ENCODE measurements around the gene ZDHHC11B. TPM values are rescaled to one million over a fixed set of nuclear protein-coding genes. Genes with fewer than 3 reads are reported as not detected.
"Not testable (repeated sequence)": the region's sequence is repeated elsewhere in the genome, so short reads cannot be mapped to it uniquely, and the experiment has no call there.

ZDHHC11B gene
- total and polyA plus RNA-seq, 12 donors = 4.7 to 46.6 (median 10.3) TPM

- DNase-seq = peak; percentile 76 to 90
- peak; percentile 73 to 87 (median 80) for ATAC-seq
- TF ChIP-seq CTCF (IDR thresholded peaks at IDR 0.05) = peak in 2 of 9 donors; percentile 17 to 19
- Histone ChIP-seq H3K4me3 (peak overlapping the region in 7 of 10 donors; percentile 6 to 35 (median 25)), H3K27me3 (no peaks in the 10 kb centered on the region), H3K9me3 (no peaks in the 10 kb centered on the region), H3K27ac (peak overlapping the region in 9 of 10 donors; percentile 73 to 89 (median 83)), H3K4me1 (peaks cover 23 to 55% (median 38%) of the 10 kb centered on the region in 9 donors), H3K36me3 (no peaks in the 10 kb centered on the region)
- intact Hi-C loops (cut with DNase I) = loop anchor here in 8 of 10 donors (2.0 to 10.0 kb wide), 6 partner anchors 65 to 134 kb away; partner anchors contain the start of genes BRD9 (in 1 of the 8), TPPP (in 1 of the 8) and TRIP13 (in 1 of the 8)
- 38 to 41% methylated on average over 21 of the region's 21 CpGs for WGBS, 2 donors
These were observed 26.4 kb downstream of the ZDHHC11B start for GRCh38 chr5:757931-758697.

GRCh38 chr5:757346-757930 is 27.1 kb downstream of the ZDHHC11B start:
- DNase-seq (no peak), ATAC-seq (peak in 5 of 8 donors; percentile 0 to 12 (median 2))
- no peaks in the 10 kb centered on the region for H3K36me3 ChIP-seq
- intact Hi-C loops (cut with DNase I) = loop anchor here in 8 of 10 donors (5.0 to 10.0 kb wide), 5 partner anchors 85 to 135 kb away; partner anchors contain the start of genes BRD9 (in 1 of the 8) and TRIP13 (in 1 of the 8)
- peaks cover 23 to 52% (median 38%) of the 10 kb centered on the region in 9 donors for H3K4me1 ChIP-seq
- H3K27ac ChIP-seq = peak overlapping the region in 9 of 10 donors; percentile 57 to 89 (median 83)
- WGBS, 2 donors = 49 to 59% methylated on average over 15 of the region's 15 CpGs
- H3K9me3 ChIP-seq = no peaks in the 10 kb centered on the region
- TF ChIP-seq CTCF (IDR thresholded peaks at IDR 0.05) = no peak
- no peak overlapping the region for H3K4me3 ChIP-seq
- H3K27me3 ChIP-seq = no peaks in the 10 kb centered on the region

- Histone ChIP-seq H3K4me3 (no peak overlapping the region), H3K36me3 (no peaks in the 10 kb centered on the region), H3K9me3 (no peaks in the 10 kb centered on the region), H3K4me1 (peaks cover 23 to 47% (median 38%) of the 10 kb centered on the region in 9 donors), H3K27me3 (no peaks in the 10 kb centered on the region), H3K27ac (peak overlapping the region in 9 of 10 donors; percentile 57 to 89 (median 83))
- DNase-seq = peak; percentile 68 to 82
- ATAC-seq = peak; percentile 67 to 86 (median 70)
- TF ChIP-seq CTCF (IDR thresholded peaks at IDR 0.05) = no peak
- intact Hi-C loops (cut with DNase I) = loop anchor here in 8 of 10 donors (5.0 to 10.0 kb wide), 5 partner anchors 85 to 135 kb away; partner anchors contain the start of genes BRD9 (in 1 of the 8) and TRIP13 (in 1 of the 8)
- WGBS, 2 donors = 15 to 29% methylated on average over 10 to 11 of the region's 11 CpGs
These were observed 27.6 kb downstream of the ZDHHC11B start for GRCh38 chr5:756865-757345.

- ATAC-seq (peak in 5 of 8 donors; percentile 7 to 25 (median 13)), DNase-seq (peak in 1 of 2 donors; percentile 35)
- peaks cover 23 to 46% (median 38%) of the 10 kb centered on the region in 9 donors for H3K4me1 ChIP-seq
- 74 to 81% methylated on average over 7 to 10 of the region's 10 CpGs for WGBS, 2 donors
- peak overlapping the region in 7 of 10 donors; percentile 62 to 89 (median 83) for H3K27ac ChIP-seq
- no peak for TF ChIP-seq CTCF (IDR thresholded peaks at IDR 0.05)
- intact Hi-C loops (cut with DNase I) = loop anchor here in 8 of 10 donors (5.0 to 10.0 kb wide), 5 partner anchors 84 to 136 kb away; partner anchors contain the start of genes BRD9 (in 1 of the 8) and TRIP13 (in 1 of the 8)
- no peaks in the 10 kb centered on the region for H3K36me3 ChIP-seq
- H3K9me3 ChIP-seq = no peaks in the 10 kb centered on the region
- no peak overlapping the region for H3K4me3 ChIP-seq
- H3K27me3 ChIP-seq = no peaks in the 10 kb centered on the region
These were observed 28.4 kb downstream of the ZDHHC11B start for GRCh38 chr5:756171-756570.

GRCh38 chr5:754143-754632 is 30.3 kb downstream of the ZDHHC11B start:
- intact Hi-C loops (cut with DNase I) = loop anchor here in 4 of 10 donors (10.0 kb wide), 1 partner anchor 91 kb away; no protein-coding TSS in a partner anchor
- not testable (repeated sequence) for H3K4me3 ChIP-seq, ATAC-seq, H3K27ac ChIP-seq, H3K9me3 ChIP-seq, H3K36me3 ChIP-seq, DNase-seq, H3K27me3 ChIP-seq
- 61 to 66% methylated on average over 16 of the region's 16 CpGs for WGBS, 2 donors
- H3K4me1 ChIP-seq = peaks cover 19 to 32% (median 27%) of the 10 kb centered on the region in 9 donors

- intact Hi-C loops (cut with DNase I) = loop anchor here in 4 of 10 donors (10.0 kb wide), 1 partner anchor 91 kb away; no protein-coding TSS in a partner anchor
- not testable (repeated sequence) for DNase-seq, H3K27ac ChIP-seq, H3K4me3 ChIP-seq, H3K36me3 ChIP-seq, ATAC-seq, H3K9me3 ChIP-seq, H3K27me3 ChIP-seq
- peaks cover 16 to 27% (median 22%) of the 10 kb centered on the region in 9 donors for H3K4me1 ChIP-seq
- WGBS, 2 donors = 78% methylated on average over 13 to 16 of the region's 19 CpGs
These were observed 30.9 kb downstream of the ZDHHC11B start for GRCh38 chr5:753567-754142.

All from heart right ventricle (tissue), 16 donors.